NCI-H2081 treated with DMSO at 0.1 percent for 48 hours (cell line): ENCODE data around the gene ARHGAP24.
"Not testable (repeated sequence)": the region's sequence is repeated elsewhere in the genome, so short reads cannot be mapped to it uniquely, and the experiment has no call there.

Source experiments
- DNase-seq: peaks from one replicate; lab custom pipeline; 2025; lab: John Stamatoyannopoulos, UW

ARHGAP24 gene

DNA sequence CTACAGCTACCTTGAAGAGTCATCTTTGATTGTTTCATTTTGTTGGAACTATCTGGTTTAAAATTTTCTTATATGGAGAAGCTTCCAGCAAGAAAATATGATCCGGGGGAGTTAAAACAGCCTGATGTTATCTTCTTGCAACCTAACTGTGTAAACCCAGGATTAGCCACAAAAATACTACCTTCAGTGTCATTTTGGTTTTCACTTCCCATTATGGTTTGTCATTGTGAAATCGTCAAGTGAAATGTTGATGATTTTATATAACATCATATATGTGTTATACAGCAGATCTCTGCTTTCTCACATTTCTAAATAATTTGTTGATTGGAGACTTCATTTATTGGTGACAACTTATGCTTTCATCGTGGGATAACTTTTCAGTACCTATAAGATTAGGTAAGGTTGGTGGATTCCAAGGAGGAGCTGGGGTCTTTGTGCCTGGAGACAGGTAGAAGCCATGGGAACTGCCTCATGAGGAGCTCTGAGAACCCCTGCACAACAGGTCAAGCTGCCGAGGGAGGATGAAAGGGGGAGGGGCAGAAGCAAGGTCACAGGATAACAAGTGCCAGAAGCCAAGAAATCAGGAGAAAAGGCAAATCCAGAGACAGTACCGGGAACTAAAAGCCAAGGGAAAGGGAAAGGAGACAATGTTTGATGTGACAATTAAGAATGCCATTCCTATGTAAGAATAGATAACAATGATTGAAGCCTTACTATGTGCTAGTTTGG is 7.2 kb downstream of the ARHGAP24 start:
- DNase-seq = no peak

DNA sequence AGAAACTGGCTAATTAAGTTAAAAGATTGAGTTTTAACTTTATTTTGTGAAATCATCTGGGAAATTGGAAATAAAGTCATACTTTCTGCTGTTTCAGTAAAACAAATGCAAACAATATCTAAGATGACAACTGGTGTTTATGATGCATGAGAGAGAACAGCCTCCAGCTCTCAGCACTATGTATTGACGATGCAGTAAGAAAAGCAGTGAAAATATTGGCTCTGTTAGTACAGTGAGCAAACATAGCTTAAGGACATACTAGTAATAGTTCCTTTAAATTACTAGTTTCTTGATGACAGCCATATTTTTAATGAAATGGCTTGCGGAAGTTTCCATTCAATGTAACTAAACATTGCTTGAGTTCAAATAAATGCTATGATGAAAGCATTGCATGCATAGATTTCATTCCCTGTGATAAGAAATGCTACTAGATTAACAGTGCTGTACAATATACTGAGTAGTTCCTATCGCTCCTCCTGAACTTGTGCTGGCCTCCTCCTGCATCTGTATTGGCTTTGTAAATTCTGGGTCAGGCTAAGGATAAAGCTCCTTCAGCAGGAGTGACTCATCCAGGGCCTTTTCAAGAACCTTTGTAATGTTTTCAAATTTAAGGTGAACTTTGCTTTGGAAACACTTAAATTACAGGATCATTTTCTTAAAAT is 11.6 kb downstream of the ARHGAP24 start:
- no peak for DNase-seq

DNA sequence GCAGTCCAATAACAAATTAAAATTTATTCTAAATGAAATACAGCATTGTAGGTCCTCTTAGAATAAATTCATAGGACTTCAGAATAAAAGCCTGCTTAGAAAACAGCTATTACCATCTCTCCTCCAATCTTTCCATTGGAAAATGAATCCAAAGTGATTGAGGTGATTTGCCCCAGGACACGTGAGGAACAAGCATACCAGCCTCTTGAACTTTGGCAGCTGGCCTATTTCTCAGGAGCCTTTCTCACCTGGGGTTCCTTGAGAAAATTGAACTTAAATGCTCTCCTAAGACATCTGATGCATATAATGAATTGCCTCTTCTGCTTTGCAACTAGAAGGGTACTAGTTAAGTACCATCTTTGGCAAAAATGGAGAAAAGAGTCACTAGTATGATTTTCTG is 13.5 kb downstream of the ARHGAP24 start:
- no peak for DNase-seq

DNA sequence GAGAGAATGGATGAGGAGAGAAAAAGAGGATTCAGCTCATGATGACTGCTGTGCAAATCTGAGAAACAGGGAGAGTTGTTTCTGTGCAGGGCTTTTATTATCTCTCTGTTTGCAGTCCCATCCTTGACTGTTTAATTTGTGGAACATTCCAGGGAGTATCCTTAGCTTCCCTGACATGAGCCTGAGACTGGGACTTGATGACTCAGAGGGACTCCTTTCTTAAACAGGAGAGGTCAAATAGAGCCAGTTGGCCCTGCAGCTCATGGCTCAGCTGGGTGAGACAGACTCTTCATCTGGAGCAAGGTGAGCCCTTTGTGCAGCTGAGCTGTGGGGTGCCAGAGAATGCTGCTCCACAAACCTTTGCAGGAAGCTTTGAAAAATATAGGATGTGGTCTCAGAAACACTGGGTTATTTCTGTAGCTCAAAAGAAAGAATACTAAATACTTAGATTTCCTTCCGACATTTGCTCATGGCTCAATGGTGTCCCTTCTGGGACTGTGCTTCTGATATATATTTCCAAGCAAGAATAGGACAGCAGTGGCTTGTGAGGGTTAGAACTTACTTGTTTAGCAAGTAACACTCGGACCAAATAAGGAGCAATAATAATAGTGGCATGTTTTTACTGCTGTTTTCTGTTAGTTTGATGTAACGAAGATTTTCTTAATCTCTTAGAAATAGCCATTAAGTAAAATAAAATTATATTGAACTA is 14.5 kb downstream of the ARHGAP24 start:
- DNase-seq = no peak

DNA sequence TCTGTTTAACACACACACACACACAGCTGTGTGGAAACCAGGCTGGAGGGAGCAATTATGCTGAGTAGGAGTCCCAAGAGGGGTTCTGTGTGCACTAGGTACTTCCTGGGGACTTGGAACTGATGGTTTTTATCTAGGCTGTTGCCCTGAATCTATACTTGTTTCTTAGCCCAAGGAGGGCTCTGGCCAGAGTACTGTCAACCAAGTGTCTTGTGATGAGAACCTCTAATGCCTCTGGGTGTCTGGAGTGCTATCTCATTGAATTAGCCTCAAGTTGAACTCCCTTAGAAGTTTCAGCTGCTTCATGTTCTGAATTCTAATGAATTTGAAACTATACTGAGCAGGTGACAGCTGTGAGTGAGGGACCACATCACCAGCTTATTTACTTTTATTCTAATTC is 16.6 kb downstream of the ARHGAP24 start:
- no peak for DNase-seq

DNA sequence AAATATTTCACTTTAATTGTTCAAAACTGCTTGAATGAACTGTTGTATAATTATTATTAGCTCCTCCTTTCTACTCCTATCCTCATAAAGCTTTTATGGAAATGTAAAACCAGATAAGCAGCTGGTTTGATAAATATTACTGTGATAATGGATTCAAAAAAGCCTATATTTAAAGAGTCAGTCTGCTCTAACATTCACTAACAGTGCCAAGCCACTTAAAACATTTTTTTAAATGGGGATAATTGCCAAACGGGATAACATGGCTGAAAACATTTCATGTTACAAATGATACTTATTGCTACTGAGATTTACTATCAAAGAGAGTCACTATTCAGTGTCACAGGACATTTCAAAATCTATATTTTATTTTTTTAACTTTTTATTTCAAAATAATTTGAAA is 17.4 kb downstream of the ARHGAP24 start:
- DNase-seq = no peak

DNA sequence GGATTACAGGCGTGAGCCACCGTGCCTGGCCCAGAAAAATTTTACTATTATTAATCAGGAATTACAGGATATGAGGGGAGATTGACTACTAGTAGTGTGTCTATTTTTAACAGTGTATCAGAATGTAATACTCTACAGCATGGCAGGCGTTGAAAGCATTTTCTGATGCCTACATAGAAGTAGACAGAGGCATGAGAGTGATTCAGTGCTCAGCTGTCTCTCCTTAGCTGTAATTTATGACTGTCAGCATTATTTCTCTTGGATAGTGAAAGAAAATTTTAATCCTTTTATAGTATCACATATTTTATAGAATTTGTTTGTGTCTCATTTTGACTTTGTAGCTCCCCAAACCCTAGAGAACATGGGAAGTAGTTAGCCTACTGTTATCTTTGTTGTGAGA is 20.7 kb downstream of the ARHGAP24 start:
- no peak for DNase-seq

DNA sequence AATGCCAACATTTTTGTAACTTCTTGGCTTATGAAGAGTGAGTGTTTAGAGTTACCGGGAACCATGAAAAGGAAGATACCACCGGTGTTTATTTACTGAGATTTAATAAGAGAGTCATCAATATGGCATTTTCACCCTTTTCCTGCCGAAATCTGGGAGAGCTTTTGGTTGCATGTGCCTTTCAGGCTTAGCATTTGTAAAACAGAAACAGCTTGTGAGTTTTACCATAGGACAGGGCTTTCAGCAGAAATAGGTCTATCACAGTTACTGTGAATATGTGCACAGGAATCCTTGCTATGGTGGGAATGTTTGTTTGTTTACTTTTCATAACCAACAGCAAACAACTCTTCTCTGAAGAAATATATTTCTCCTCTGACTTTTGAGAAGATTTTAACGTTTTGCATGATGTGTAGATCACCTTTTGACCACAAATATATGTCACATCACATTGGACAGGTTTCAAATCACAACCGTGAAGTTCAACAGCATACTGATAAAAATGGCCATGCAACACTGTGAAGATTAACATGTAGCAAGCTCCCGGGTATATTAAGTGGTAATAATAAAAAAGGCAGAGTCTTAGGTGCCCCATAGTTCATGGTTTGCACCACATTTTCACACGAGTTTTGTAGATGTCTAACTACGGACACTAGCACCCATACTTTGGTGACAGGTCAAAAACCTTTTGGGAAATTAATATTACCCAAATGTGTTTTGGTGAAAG is 21.3 kb downstream of the ARHGAP24 start:
- DNase-seq = no peak

DNA sequence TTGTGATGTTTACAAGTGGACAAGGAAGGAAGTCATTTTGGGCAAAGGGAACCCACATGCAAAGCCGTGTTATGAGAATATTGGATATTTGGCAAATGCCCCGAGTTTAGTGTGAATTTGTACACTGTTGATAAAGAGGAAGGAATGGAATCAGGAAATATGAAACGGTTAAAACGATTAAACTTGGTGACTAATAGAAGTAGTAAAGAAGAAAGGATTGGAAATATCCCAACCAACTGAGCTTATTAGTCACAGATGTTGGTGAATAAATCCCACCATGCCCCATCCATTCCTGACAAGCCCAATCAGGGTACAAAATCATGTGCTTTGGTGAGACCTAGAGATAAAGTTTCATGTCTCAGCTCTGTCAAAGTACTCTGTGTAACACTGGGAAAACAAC is 22.0 kb downstream of the ARHGAP24 start:
- no peak for DNase-seq

DNA sequence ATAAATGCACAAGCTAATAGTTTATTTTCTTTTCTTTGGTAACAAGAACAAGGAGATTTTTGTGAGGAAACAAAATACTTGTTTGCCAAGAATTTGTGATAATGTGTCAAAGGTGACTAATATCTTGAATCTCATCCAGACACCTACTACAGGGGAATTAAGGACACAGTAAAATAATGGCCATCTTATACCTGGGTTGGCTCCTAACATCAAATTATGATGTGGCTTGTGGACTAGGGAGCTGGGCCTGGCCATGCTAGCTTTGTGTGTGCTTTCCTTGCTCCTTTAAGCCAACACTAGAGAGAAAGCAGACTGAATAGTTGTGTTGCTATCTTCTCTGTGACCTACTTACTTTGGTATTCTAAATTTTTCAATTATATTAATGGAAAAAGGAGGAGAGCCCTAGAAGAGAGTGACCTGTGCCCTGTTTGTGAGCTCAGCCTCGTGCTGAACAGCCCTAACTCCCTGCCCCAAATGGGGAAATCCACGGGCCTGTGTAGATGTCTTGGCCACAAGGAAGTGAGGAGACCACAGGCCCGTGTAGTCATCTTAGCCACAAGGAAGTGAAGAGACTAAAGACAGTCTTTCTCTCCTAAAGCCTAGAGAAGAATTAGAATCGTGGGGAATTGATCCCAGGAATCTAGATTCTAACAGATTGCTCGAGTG is 23.3 kb downstream of the ARHGAP24 start:
- DNase-seq = no peak

DNA sequence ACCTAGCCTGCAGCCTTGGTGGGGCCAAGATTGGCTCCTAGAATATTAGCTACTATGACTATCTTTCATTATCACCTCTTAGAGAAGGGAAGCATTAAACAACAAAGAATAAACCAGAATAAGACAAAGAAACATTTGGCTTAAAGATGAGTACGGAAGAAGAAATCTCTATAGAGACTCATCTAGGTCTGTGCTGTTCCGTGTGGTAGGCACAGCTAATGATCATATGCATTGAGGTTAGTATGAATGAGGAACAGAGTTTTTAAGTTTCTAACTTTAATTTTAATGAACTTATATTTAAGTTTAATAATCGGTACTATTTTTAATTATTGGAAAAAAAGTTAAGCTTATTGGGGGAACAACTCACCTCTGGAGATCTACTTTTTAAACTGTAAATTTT is 24.6 kb downstream of the ARHGAP24 start:
- no peak for DNase-seq

DNA sequence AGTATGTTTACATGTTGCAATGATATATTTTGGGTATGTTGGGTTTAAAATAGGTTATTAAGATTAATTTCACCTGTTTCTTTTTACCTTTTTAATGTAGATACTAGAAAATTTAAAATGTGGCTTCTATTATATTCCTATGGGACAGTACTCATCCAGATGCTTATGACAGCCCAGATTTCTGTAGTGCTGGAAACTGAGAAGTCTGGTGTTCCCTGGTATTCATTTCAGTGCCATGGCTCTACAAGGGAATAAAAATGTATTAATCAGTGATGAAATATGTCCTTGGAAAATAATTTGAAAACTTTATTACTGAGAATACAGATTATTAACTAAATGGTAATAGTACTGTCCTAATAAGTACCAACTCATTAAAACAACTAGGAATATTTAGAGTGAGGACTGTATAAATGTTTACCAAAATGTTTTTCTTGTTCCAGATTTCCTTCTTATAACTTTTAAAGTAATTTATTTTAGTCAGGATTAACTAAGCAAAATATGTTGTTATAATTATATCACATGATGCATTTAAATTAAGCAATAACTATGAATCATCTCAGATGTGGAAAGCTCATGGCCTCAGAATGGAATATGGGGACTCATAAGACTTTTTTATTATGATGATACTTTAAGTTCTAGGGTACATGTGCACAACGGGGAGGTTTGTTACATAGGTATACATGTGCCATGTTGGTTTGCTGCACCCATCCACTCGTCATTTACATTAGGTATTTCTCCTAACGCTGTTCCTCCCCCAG is 25.3 kb downstream of the ARHGAP24 start:
- DNase-seq = no peak

DNA sequence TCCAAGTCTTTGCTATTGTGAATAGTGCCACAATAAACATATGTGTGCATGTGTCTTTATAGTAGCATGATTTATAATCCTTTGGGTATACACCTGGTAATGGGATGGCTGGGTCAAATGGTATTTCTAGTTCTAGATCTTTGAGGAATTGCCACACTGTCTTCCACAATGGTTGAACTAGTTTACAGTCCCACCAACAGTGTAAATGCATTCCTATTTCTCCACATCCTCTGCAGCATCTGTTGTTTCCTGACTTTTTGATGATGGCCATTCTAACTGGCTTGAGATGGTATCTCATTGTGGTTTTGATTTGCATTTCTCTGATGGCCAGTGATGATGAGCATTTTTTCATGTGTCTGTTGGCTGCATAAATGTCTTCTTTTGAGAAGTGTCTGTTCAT is 26.2 kb downstream of the ARHGAP24 start:
- not testable (repeated sequence) for DNase-seq

DNA sequence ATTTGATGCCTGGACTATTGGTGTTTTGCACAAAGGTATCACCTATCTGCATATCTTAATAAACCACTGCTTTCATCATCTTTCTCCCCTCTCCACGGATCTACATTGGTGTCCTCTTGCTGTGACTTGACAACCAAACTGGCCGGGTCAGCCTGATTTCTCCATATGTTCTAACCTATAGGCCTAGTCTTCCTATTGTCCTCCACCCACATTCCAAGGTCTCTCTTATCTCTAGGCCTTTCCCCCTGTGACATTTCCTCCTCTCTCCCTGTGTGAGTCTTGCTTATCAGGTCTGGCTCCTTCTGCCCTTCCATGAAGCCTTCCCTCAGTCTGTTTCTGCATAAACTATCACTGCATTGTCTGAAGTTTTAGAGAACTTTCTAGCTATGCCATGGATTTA is 33.7 kb downstream of the ARHGAP24 start:
- no peak for DNase-seq

DNA sequence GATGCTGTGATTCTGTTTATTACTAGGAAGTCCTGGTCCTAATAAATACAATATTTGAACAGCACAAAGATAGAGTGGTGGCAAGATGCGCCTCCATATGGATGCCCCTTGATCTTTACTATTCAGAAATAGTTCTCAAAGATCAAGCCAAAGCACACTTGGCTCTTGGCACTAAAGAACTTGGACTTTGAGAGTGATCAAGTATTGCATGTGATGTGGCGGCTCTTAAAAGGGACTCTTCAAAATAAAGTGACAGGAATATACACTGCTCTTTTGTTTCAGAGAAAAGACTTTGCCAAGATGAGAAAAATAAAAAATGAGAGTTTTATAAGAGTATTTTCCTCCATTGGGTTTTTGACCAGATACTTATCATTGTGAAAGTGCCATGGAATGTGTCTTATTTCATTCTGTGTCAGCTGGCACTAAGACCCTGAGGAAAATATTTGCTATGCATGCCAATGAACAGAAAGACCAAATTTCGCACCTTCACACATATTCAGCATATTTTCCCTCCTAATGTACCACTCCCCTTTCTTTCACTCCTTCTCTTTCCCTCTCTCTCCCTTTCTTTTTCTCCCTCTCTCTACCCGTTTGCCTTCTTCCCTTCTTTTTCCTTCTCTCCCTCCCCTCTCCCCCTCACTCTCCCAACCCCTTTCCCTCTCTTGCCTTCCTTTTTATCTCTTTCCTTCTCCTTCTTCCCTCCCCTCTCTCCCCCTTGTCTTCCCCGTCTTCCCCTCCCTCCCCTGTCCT is 35.1 kb downstream of the ARHGAP24 start:
- no peak for DNase-seq

DNA sequence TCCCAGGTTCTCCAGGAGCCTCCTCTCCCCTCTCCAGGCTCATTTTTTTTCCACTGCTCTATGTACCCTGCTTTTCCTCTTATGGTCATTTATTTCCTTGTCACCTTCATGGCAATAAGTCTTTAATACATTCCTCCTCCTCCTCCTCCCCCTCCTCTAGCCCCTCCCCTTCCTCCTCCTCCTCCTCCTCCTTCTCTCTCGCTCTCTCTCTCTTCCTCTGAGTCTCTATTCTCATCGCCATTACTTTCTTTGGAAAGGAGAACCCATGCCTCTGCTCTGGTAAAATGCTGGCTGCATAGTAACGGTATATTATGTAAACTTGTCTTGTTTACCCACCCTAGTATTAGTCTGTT is 35.7 kb downstream of the ARHGAP24 start:
- DNase-seq = no peak

DNA sequence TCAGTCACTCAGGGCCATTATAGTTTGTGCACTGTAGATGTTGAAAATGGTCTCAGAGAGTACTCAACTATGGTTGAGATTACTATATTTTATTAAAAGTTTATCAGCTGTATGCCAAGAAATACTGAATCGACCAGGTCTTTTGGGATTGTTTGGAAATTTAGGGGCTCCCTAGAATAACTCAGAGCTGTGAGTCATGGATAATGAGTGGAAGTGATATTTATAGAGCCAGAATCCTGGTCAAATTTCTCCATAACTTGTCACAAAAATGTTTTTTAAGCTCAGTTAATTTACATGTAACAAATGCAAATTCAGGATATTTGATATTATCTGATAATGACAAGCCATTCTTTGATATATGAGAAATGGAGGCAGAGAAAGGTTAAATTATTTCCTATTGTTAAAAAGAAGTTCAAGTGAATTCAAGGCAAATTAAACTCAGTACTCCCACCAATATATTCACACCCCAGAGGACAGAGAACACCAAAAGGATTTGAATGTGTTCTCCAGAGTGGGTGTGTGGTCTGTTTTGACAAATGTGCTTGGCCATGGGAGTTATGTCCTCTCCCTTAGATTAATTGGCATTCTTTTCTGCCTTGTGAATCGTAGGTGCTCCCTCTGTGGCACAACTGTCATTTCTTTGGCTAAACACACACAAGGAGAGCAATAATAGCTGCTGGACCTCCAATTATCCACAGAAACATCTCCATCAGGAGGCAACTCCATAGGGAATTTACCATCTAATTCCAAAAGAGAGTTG is 37.7 kb downstream of the ARHGAP24 start:
- no peak for DNase-seq

DNA sequence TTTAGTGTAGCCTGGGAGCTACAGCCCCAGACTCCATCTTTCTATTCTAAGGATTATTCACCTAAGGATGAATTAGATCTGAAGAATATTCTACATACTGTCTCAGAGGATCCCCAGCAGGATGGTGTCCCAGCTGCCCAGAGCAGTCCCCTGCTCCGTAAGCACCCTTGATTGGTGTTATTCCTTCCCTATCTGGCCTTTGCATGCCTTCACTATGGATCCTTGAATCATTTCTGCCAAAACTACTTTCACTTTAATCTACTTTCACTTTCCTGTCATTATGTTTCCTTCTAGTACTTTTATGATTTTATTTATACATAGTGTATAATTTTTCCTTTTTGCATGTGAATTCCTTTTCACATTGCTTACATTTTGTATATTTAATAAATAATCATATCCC is 39.2 kb downstream of the ARHGAP24 start:
- no peak for DNase-seq

DNA sequence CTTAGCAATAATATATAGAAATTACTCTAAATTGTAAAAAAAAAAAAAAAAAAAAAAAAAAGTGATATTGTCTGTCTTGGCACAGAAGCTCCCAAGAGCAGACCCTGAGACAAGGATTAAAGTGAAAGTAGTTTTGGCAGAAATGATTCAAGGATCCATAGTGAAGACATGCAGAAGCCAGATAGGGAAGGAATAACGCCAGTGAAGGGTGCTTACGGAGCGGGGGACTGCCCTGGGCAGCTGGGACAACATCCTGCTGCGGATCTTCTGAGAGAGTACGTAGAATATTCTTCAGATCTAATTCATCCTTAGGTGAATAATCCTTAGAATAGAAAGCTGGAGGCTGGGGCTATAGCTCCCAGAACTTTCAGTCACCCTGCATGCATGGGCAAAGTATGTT is 39.8 kb downstream of the ARHGAP24 start:
- DNase-seq = no peak

DNA sequence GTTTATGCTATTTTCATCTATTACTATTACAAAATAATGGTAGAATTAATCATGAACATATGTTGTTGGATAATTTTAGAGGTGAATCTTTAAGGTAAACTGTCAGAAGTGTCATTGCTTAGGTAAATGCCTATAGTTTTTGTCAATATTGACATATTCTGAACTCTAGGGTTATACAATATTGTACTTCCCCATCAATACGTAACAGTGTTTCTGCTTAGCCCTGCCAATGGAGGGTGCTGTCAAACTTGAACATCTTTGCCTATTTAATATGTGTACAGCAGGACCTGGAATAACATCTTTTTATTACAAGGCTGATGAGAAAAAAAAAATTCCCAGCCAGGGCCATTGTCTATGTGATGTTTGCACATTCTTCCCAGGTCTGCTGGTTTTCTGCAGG is 40.8 kb downstream of the ARHGAP24 start:
- DNase-seq = no peak
